ENCODE data around the gene CEP170.

CEP170 gene

GRCh38 chr1:243254927-243255790 lies at the start of gene CEP170:
CEP170 (minus strand) TSS chr1:243255281; CDS start chr1:243225280, 30,001 bp downstream.
- peak; percentile 94 for DNase-seq

GRCh38 chr1:243301059-243301458 lies 46.0 kb upstream of the CEP170 start:
- DNase-seq: no peak

- DNase-seq: no peak
These were observed 44.0 kb upstream of the CEP170 start for GRCh38 chr1:243299069-243299468.

GRCh38 chr1:243294723-243295121 lies 39.6 kb upstream of the CEP170 start:
- no peak for DNase-seq

GRCh38 chr1:243293941-243294722 lies 39.1 kb upstream of the CEP170 start:
- DNase-seq: no peak

GRCh38 chr1:243292117-243292516 lies 37.0 kb upstream of the CEP170 start:
- DNase-seq: no peak

- DNase-seq: no peak
These were observed 36.2 kb upstream of the CEP170 start for GRCh38 chr1:243291292-243291691.

- DNase-seq: no peak
These were observed 33.0 kb upstream of the CEP170 start for GRCh38 chr1:243288062-243288461.

- DNase-seq: no peak
These were observed 32.6 kb upstream of the CEP170 start for GRCh38 chr1:243287652-243288051.

GRCh38 chr1:243287123-243287460 lies 32.0 kb upstream of the CEP170 start:
- no peak for DNase-seq

- DNase-seq: no peak
These were observed 31.5 kb upstream of the CEP170 start for GRCh38 chr1:243286409-243287122.

- DNase-seq: no peak
These were observed 26.6 kb upstream of the CEP170 start for GRCh38 chr1:243281672-243282071.

- no peak for DNase-seq
These were observed 25.6 kb upstream of the CEP170 start for GRCh38 chr1:243280571-243281129.

- no peak for DNase-seq
These were observed 20.2 kb upstream of the CEP170 start for GRCh38 chr1:243275316-243275715.

- no peak for DNase-seq
These were observed 18.9 kb upstream of the CEP170 start for GRCh38 chr1:243273945-243274344.

- DNase-seq: no peak
These were observed 18.4 kb upstream of the CEP170 start for GRCh38 chr1:243273506-243273905.

GRCh38 chr1:243272401-243272800 lies 17.3 kb upstream of the CEP170 start:
- no peak for DNase-seq

GRCh38 chr1:243271996-243272395 lies 16.9 kb upstream of the CEP170 start:
- DNase-seq: no peak

GRCh38 chr1:243270097-243270864 lies 15.2 kb upstream of the CEP170 start:
- DNase-seq: no peak

- DNase-seq: no peak
These were observed 14.3 kb upstream of the CEP170 start for GRCh38 chr1:243269461-243269801.

GRCh38 chr1:243268751-243269460 lies 13.8 kb upstream of the CEP170 start:
- DNase-seq: no peak
